ENCODE measurements around the gene LEF1. TPM values are rescaled to one million over a fixed set of nuclear protein-coding genes. Genes with fewer than 3 reads are reported as not detected.

The LEF1 gene
- total and polyA plus RNA-seq, 2 of the 8 experiments (the other 6 are each of a cell fraction or from before 2014, with no cell fraction given): 2.6 to 5.2 TPM

DNA sequence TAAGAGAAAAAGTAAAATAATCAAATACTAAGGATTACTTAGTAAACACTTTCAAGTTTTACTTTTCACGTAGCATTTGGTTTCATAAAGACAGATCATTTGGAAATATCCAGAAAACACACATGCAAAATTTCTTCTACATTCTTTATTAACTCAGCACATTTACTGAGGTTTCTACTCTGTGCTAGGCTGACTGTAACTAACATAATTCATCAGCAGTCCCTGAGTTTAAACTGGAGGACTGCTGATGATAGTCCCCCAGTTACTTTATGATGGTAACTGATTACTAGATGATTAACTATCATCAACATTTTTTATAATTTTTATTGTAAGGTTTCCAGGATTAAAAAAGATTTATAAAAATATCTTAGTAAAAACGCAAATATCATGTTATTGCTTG lies 12.3 kb downstream of the LEF1 start (continued):
- TF ChIP-seq YY1 (IDR thresholded peaks at IDR 0.05; ENCODE audit: low read depth, low read length) (no peak), CTCF (IDR thresholded peaks at IDR 0.05; ENCODE audit: control extremely low read depth in 1 of 3, insufficient read depth in 1 of 3, low read depth in 1 of 3, low read length in 3 of 3) (no peak)

Data from H1 (cell line).